Measurements from ENCODE around the gene LRRC63.

LRRC63 gene

GRCh38 chr13:46296921-46297320 is 85.2 kb downstream of the LRRC63 start:
- Histone ChIP-seq H3K9me3 (replicated peaks in 1 of 2; ENCODE audit: control insufficient read depth in 2 of 2, insufficient read depth in 1 of 2, low read depth in 1 of 2, low read length in 2 of 2) (no peaks in the 10 kb centered on the region), H3K14ac (ENCODE audit: low read length) (no peak overlapping the region)
- DNase-seq (ENCODE audit: low spot score) = no peak

DNA sequence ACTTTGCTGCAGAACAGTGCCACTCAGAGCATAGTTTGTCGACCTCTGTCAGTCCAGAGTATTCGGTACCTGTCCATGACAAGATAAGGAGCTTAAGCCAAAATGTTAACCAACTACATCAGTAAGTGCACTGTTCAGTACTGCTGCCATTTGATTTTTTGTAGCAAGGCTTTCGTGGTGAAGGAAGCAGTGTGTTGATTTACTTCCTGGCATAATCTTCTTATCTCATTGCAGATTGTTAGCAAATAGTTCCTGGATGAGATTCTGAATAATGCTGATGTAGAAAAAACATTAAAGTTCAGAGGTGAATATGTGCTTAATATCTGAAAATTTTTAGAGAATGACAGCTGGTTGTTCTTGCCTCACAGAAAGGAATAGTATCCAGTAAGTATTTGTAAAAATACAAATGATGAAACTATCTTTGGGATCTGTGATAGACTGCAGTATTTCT is 85.7 kb downstream of the LRRC63 start:
- H3K14ac ChIP-seq (ENCODE audit: low read length) = no peak overlapping the region
- no peak overlapping the region for H3K23ac ChIP-seq (ENCODE audit: low read depth, low read length, poor library complexity)
- H3K79me1 ChIP-seq (ENCODE audit: low read depth, low read length) = no peaks in the 10 kb centered on the region
- H3K27me3 ChIP-seq (ENCODE audit: control insufficient read depth in 3 of 3, insufficient read depth in 3 of 3, low read depth in 1 of 3, low read length in 3 of 3) = no peaks in the 10 kb centered on the region
- no peak overlapping the region for H2BK12ac ChIP-seq (ENCODE audit: low read length)
- H3K4me3 ChIP-seq (ENCODE audit: low read length in 2 of 2) = no peak overlapping the region
- no peak for DNase-seq (ENCODE audit: low spot score)
- no peak overlapping the region for H3K4ac ChIP-seq (ENCODE audit: low read length)
- H3K4me2 ChIP-seq (ENCODE audit: insufficient read depth, low read length, poor library complexity, severe bottlenecking) = no peak overlapping the region
- H3K27ac ChIP-seq (replicated peaks; ENCODE audit: low read length) = no peak overlapping the region
- no peaks in the 10 kb centered on the region for H3K36me3 ChIP-seq (replicated peaks in 1 of 2; ENCODE audit: control insufficient read depth in 2 of 2, insufficient read depth in 2 of 2, low read length in 2 of 2)
- H2BK5ac ChIP-seq (ENCODE audit: low read length) = no peak overlapping the region
- H2AK5ac ChIP-seq (ENCODE audit: low read depth, low read length) = no peak overlapping the region
- H3K9ac ChIP-seq (ENCODE audit: low read depth, low read length, poor library complexity) = no peak overlapping the region
- no peak overlapping the region for H2AFZ ChIP-seq (ENCODE audit: low read length)
- no peak overlapping the region for H2BK15ac ChIP-seq (ENCODE audit: low read length)
- no peak overlapping the region for H2BK120ac ChIP-seq (ENCODE audit: low read depth, low read length)
- no CpG with 5 or more reads among the region's 3 CpGs for WGBS, 2 donors (ENCODE audit: extremely low coverage in 2 of 2, insufficient read length in 2 of 2, insufficient replicate concordance in 1 of 2)
- no peak overlapping the region for H4K8ac ChIP-seq (ENCODE audit: low read depth, low read length)
- H3K18ac ChIP-seq (ENCODE audit: low read length) = no peak overlapping the region
- H4K91ac ChIP-seq (ENCODE audit: low read depth, low read length, poor library complexity) = no peak overlapping the region
- H3K9me3 ChIP-seq (replicated peaks in 1 of 2; ENCODE audit: control insufficient read depth in 2 of 2, insufficient read depth in 1 of 2, low read depth in 1 of 2, low read length in 2 of 2) = no peaks in the 10 kb centered on the region
- no peaks in the 10 kb centered on the region for H3K4me1 ChIP-seq (ENCODE audit: control insufficient read depth in 2 of 2, insufficient read depth in 1 of 2, low read depth in 1 of 2, low read length in 2 of 2)

More at GRCh38 chr13:46296921-46297320, 85.2 kb downstream of the LRRC63 start:
- Histone ChIP-seq H3K4ac (ENCODE audit: low read length) (no peak overlapping the region), H3K23ac (ENCODE audit: low read depth, low read length, poor library complexity) (no peak overlapping the region), H3K4me3 (ENCODE audit: low read length in 2 of 2) (no peak overlapping the region), H4K8ac (ENCODE audit: low read depth, low read length) (no peak overlapping the region), H3K27ac (replicated peaks; ENCODE audit: low read length) (no peak overlapping the region), H3K18ac (ENCODE audit: low read length) (no peak overlapping the region), H2AK5ac (ENCODE audit: low read depth, low read length) (no peak overlapping the region), H3K27me3 (ENCODE audit: control insufficient read depth in 3 of 3, insufficient read depth in 3 of 3, low read depth in 1 of 3, low read length in 3 of 3) (no peaks in the 10 kb centered on the region), H3K36me3 (replicated peaks in 1 of 2; ENCODE audit: control insufficient read depth in 2 of 2, insufficient read depth in 2 of 2, low read length in 2 of 2) (no peaks in the 10 kb centered on the region), H3K4me1 (ENCODE audit: control insufficient read depth in 2 of 2, insufficient read depth in 1 of 2, low read depth in 1 of 2, low read length in 2 of 2) (no peaks in the 10 kb centered on the region), H3K9ac (ENCODE audit: low read depth, low read length, poor library complexity) (no peak overlapping the region), H2AFZ (ENCODE audit: low read length) (no peak overlapping the region), H4K91ac (ENCODE audit: low read depth, low read length, poor library complexity) (no peak overlapping the region), H3K79me1 (ENCODE audit: low read depth, low read length) (no peaks in the 10 kb centered on the region), H2BK12ac (ENCODE audit: low read length) (no peak overlapping the region), H2BK15ac (ENCODE audit: low read length) (no peak overlapping the region), H2BK5ac (ENCODE audit: low read length) (no peak overlapping the region), H2BK120ac (ENCODE audit: low read depth, low read length) (no peak overlapping the region), H3K4me2 (ENCODE audit: insufficient read depth, low read length, poor library complexity, severe bottlenecking) (no peak overlapping the region)
- no CpG with 5 or more reads among the region's 3 CpGs for WGBS, 2 donors (ENCODE audit: extremely low coverage in 2 of 2, insufficient read length in 2 of 2, insufficient replicate concordance in 1 of 2)

- H3K27ac ChIP-seq (replicated peaks; ENCODE audit: low read length) = no peak overlapping the region
- H3K14ac ChIP-seq (ENCODE audit: low read length) = no peak overlapping the region
- no peaks in the 10 kb centered on the region for H3K36me3 ChIP-seq (replicated peaks in 1 of 2; ENCODE audit: control insufficient read depth in 2 of 2, insufficient read depth in 2 of 2, low read length in 2 of 2)
- no peak overlapping the region for H3K4me3 ChIP-seq (ENCODE audit: low read length in 2 of 2)
- H3K9ac ChIP-seq (ENCODE audit: low read depth, low read length, poor library complexity) = no peak overlapping the region
- H3K18ac ChIP-seq (ENCODE audit: low read length) = no peak overlapping the region
- no peak overlapping the region for H2BK120ac ChIP-seq (ENCODE audit: low read depth, low read length)
- no peak overlapping the region for H2BK12ac ChIP-seq (ENCODE audit: low read length)
- no peak overlapping the region for H3K4ac ChIP-seq (ENCODE audit: low read length)
- WGBS, 2 donors (ENCODE audit: extremely low coverage in 2 of 2, insufficient read length in 2 of 2, insufficient replicate concordance in 1 of 2) = no CpG with 5 or more reads among the region's 7 CpGs
- H4K8ac ChIP-seq (ENCODE audit: low read depth, low read length) = no peak overlapping the region
- H3K79me1 ChIP-seq (ENCODE audit: low read depth, low read length) = no peaks in the 10 kb centered on the region
- no peak overlapping the region for H2AFZ ChIP-seq (ENCODE audit: low read length)
- no peaks in the 10 kb centered on the region for H3K9me3 ChIP-seq (replicated peaks in 1 of 2; ENCODE audit: control insufficient read depth in 2 of 2, insufficient read depth in 1 of 2, low read depth in 1 of 2, low read length in 2 of 2)
- H4K91ac ChIP-seq (ENCODE audit: low read depth, low read length, poor library complexity) = no peak overlapping the region
- no peak overlapping the region for H2BK5ac ChIP-seq (ENCODE audit: low read length)
- H3K27me3 ChIP-seq (ENCODE audit: control insufficient read depth in 3 of 3, insufficient read depth in 3 of 3, low read depth in 1 of 3, low read length in 3 of 3) = no peaks in the 10 kb centered on the region
- H3K4me2 ChIP-seq (ENCODE audit: insufficient read depth, low read length, poor library complexity, severe bottlenecking) = no peak overlapping the region
- H3K23ac ChIP-seq (ENCODE audit: low read depth, low read length, poor library complexity) = no peak overlapping the region
- H2AK5ac ChIP-seq (ENCODE audit: low read depth, low read length) = no peak overlapping the region
- H2BK15ac ChIP-seq (ENCODE audit: low read length) = no peak overlapping the region
- H3K4me1 ChIP-seq (ENCODE audit: control insufficient read depth in 2 of 2, insufficient read depth in 1 of 2, low read depth in 1 of 2, low read length in 2 of 2) = no peaks in the 10 kb centered on the region
- no peak for DNase-seq (ENCODE audit: low spot score)
Observed at GRCh38 chr13:46303742-46304385, 92.1 kb downstream of the LRRC63 start.

DNA sequence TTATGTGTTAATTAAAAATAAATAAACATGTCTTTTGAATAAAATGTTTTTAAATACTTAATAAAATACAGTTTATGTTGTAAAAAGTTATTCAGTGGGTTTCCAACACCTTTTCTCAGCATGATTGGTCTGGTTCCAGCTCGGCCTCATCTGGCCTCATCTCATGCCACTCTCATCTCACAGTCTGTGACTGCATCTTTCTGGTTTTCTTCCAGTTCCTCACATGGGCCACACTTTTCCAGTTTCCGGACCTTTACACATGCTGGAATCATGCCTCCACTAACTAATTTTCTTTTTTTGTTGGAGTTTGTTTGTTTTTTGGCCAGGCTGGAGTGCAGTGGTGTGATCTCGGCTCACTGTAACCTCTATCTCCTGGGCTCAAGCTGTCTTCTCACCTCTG is 92.8 kb downstream of the LRRC63 start:
- Histone ChIP-seq H3K23ac (ENCODE audit: low read depth, low read length, poor library complexity) (no peak overlapping the region), H3K14ac (ENCODE audit: low read length) (no peak overlapping the region), H3K9me3 (replicated peaks in 1 of 2; ENCODE audit: control insufficient read depth in 2 of 2, insufficient read depth in 1 of 2, low read depth in 1 of 2, low read length in 2 of 2) (no peaks in the 10 kb centered on the region), H4K91ac (ENCODE audit: low read depth, low read length, poor library complexity) (no peak overlapping the region), H2BK15ac (ENCODE audit: low read length) (no peak overlapping the region), H2AFZ (ENCODE audit: low read length) (no peak overlapping the region), H2AK5ac (ENCODE audit: low read depth, low read length) (no peak overlapping the region), H3K36me3 (replicated peaks in 1 of 2; ENCODE audit: control insufficient read depth in 2 of 2, insufficient read depth in 2 of 2, low read length in 2 of 2) (no peaks in the 10 kb centered on the region), H3K79me1 (ENCODE audit: low read depth, low read length) (no peaks in the 10 kb centered on the region), H3K4me3 (ENCODE audit: low read length in 2 of 2) (no peak overlapping the region), H2BK120ac (ENCODE audit: low read depth, low read length) (no peak overlapping the region), H2BK5ac (ENCODE audit: low read length) (no peak overlapping the region), H2BK12ac (ENCODE audit: low read length) (no peak overlapping the region), H3K27ac (replicated peaks; ENCODE audit: low read length) (no peak overlapping the region), H4K8ac (ENCODE audit: low read depth, low read length) (no peak overlapping the region), H3K18ac (ENCODE audit: low read length) (no peak overlapping the region), H3K9ac (ENCODE audit: low read depth, low read length, poor library complexity) (no peak overlapping the region), H3K4ac (ENCODE audit: low read length) (no peak overlapping the region), H3K4me1 (ENCODE audit: control insufficient read depth in 2 of 2, insufficient read depth in 1 of 2, low read depth in 1 of 2, low read length in 2 of 2) (no peaks in the 10 kb centered on the region), H3K4me2 (ENCODE audit: insufficient read depth, low read length, poor library complexity, severe bottlenecking) (no peak overlapping the region), H3K27me3 (ENCODE audit: control insufficient read depth in 3 of 3, insufficient read depth in 3 of 3, low read depth in 1 of 3, low read length in 3 of 3) (no peaks in the 10 kb centered on the region)
- no peak for DNase-seq (ENCODE audit: low spot score)
- no CpG with 5 or more reads among the region's 3 CpGs for WGBS, 2 donors (ENCODE audit: extremely low coverage in 2 of 2, insufficient read length in 2 of 2, insufficient replicate concordance in 1 of 2)
